Peyer's patch (tissue), 4 donors: ENCODE data around the gene GPR137. TPM values are rescaled to one million over a fixed set of nuclear protein-coding genes. Genes with fewer than 3 reads are reported as not detected.

Source experiments
- DNase-seq, 3 donors: peaks; one replicate each; pipeline ENCODE4 v3.0.0-alpha.2; 2017 to 2019
- H3K27ac ChIP-seq, 4 donors: fragments of 200-600 bp; sonication (generic); one replicate each; pipeline ENCODE4 v1.5.1; 2016 to 2019
- H3K27me3 ChIP-seq, 2 donors: fragments of 200-600 bp; sonication (generic); one replicate each; pipeline ENCODE4 v1.5.1; 2019
- H3K36me3 ChIP-seq, 3 donors: fragments of 200-600 bp; sonication (generic); one replicate each; pipeline ENCODE4 v1.5.1; 2016 to 2019
- H3K4me1 ChIP-seq, 4 donors: fragments of 200-600 bp; sonication (generic); one replicate each; pipeline ENCODE4 v1.5.1; 2016 to 2019
- H3K4me3 ChIP-seq, 4 donors: fragments of 200-600 bp; sonication (generic); 1 replicate in 3 of 4; 2 replicates in 1 of 4; pipeline ENCODE4 v1.5.1; 2016 to 2019; ENCODE audit warnings: mild to moderate bottlenecking in 1 of 4
- H3K9me3 ChIP-seq, 4 donors: fragments of 200-600 bp; sonication (generic); one replicate each; pipeline ENCODE4 v1.5.1; 2016 to 2019; ENCODE audit warnings: mild to moderate bottlenecking in 1 of 4
- POLR2A ChIP-seq, 2 donors: fragments of 450-650 bp; IDR thresholded peaks; one replicate each; pipeline ENCODE4 v1.5.1; 2017; ENCODE audit warnings: antibody characterized with exemption in 2 of 2, mild to moderate bottlenecking in 2 of 2, moderate library complexity in 2 of 2
- total RNA-seq, 4 donors: library from RNA; depleted of rRNA; stranded (reverse); fragments of >200 nt; gene quantifications; one replicate each; pipeline ENCODE4 v1.1.0, GENCODE V29; 2016
- TF ChIP-seq, protein P1 (sequence below), 6 experiments: fragments of 450-650 bp in 4 of 6; fragments of 200-600 bp in 2 of 6; sonication (generic) in 1 of 6; IDR thresholded peaks; one replicate each; pipeline ENCODE4 v1.5.1; 2017 to 2019; ENCODE audit warnings: antibody characterized with exemption in 6 of 6, mild to moderate bottlenecking in 3 of 6, moderate library complexity in 1 of 6

Gene GPR137
- total RNA-seq, 4 donors from 2014 or later, result 5.8 to 49.7 (median 26.3) TPM

DNA sequence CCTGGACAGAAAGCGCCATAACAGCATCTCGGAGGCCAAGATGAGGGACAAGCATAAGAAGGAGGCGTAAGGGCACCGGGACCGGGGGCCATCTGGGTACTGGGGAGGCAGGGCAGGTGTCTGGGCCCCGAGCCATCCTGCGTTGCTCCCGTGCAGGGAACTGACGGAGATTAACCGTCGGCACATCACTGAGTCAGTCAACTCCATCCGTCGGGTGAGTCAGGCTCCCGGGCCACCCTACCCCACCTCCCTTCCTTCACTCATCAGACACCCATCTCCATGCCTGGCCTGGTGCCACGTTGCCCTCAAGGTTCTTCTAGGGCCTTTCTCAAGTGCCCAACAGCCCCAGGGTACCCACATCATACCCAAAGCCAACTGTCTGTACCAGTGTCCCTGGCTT lies 19.3 kb upstream of the GPR137 start:
- Histone ChIP-seq H3K27ac (peak overlapping the region in 1 of 4 donors; percentile 39), H3K4me1 (peaks cover 7 to 57% (median 12%) of the 10 kb centered on the region in 4 donors), H3K4me3 (no peak overlapping the region), H3K36me3 (peaks cover 0 to 60% (median 0%) of the 10 kb centered on the region in 3 donors), H3K27me3 (no peaks in the 10 kb centered on the region), H3K9me3 (no peaks in the 10 kb centered on the region)
- no peak for DNase-seq
- TF ChIP-seq, protein P1, sequence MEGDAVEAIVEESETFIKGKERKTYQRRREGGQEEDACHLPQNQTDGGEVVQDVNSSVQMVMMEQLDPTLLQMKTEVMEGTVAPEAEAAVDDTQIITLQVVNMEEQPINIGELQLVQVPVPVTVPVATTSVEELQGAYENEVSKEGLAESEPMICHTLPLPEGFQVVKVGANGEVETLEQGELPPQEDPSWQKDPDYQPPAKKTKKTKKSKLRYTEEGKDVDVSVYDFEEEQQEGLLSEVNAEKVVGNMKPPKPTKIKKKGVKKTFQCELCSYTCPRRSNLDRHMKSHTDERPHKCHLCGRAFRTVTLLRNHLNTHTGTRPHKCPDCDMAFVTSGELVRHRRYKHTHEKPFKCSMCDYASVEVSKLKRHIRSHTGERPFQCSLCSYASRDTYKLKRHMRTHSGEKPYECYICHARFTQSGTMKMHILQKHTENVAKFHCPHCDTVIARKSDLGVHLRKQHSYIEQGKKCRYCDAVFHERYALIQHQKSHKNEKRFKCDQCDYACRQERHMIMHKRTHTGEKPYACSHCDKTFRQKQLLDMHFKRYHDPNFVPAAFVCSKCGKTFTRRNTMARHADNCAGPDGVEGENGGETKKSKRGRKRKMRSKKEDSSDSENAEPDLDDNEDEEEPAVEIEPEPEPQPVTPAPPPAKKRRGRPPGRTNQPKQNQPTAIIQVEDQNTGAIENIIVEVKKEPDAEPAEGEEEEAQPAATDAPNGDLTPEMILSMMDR (IDR thresholded peaks at IDR 0.05), result no peak
- TF ChIP-seq POLR2A (IDR thresholded peaks at IDR 0.05), result no peak

DNA sequence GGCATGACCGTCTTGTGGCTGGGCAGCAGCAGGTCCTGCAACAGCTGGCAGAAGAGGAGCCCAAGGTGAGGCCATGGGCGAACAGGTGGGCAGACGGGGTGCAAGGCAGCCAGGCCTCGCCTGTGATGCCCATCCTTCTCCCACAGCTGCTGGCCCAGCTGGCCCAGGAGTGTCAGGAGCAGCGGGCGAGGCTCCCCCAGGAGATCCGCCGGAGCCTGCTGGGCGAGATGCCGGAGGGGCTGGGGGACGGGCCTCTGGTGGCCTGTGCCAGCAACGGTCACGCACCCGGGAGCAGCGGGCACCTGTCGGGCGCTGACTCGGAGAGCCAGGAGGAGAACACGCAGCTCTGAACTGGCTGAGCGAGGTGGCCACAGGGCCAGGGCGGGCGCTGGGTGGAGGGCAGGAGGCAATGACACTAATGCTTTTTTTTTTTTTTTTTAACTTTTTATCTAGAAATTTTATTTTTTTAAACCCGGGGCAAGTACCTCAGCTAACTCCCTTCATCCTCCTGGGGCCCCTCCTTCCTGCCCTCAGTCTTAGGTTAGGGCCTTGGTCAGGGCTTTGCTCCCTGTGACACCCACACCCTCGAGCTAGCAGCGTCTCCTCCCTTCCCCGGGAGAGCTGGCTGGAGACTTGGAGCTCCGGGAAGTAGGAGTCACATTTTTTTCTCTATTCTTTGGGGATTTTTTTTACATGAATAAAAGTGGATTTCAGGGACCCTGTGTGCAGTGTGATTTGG lies 18.3 kb upstream of the GPR137 start:
- Histone ChIP-seq H3K9me3 (no peaks in the 10 kb centered on the region), H3K36me3 (peaks cover 0 to 49% (median 0%) of the 10 kb centered on the region in 3 donors), H3K4me1 (peaks cover 7 to 65% (median 12%) of the 10 kb centered on the region in 4 donors), H3K27ac (peak overlapping the region in 3 of 4 donors; percentile 90 to 98 (median 96)), H3K4me3 (no peak overlapping the region), H3K27me3 (no peaks in the 10 kb centered on the region)
- peak in 1 of 3 donors; percentile 67 for DNase-seq
- TF ChIP-seq, protein P1 (IDR thresholded peaks at IDR 0.05), result no peak
- TF ChIP-seq POLR2A (IDR thresholded peaks at IDR 0.05), result no peak

DNA sequence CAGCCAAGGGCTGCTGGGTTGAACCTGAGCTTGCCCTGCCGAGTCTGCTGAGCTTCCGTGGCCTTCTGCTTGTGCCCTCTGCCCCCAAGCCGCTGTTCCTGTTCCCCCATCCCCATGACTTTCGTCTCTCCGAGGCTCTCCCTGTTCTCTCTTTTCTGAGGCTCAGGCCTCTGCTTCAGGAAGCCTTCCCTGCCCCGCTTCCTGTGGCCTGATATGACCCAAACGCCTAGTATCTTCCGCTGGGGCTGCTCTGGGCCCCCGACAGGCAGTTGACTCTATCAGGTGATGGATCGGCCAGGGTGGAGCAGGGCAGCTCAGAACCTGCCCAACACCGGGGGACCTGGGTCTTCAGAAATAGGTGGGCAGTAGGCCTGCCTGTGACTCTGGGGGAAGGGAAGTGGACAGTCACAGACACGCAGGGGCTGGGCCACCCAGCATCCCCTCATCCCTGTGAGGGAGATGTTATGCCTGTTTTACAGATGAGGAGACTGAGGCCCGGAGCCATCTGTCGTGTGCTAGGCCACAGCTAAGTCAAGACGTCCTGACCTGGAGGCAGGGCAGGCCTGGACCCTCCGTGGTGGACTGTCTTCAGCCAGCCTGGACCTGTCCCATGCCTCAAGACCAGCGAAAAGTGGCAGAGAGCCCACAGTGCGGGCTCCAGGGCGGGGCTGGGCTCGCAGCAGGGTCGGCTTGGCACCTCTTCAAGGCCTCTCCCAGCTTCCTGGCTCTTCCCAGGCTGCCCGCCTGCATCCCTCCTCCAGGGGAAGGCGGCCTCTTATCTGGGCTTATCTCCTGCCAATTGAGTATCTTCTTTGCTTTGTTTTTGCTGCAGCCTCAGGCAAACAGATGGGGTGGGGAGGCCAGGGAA lies 17.4 kb upstream of the GPR137 start:
- Histone ChIP-seq H3K36me3 (peaks cover 0 to 40% (median 0%) of the 10 kb centered on the region in 3 donors), H3K27ac (peak overlapping the region; percentile 90 to 98 (median 94)), H3K27me3 (no peaks in the 10 kb centered on the region), H3K9me3 (no peaks in the 10 kb centered on the region), H3K4me1 (peaks cover 7 to 71% (median 12%) of the 10 kb centered on the region in 4 donors), H3K4me3 (peak overlapping the region; percentile 62 to 87 (median 78))
- DNase-seq, result peak in 2 of 3 donors; percentile 73 to 81
- TF ChIP-seq, protein P1 (IDR thresholded peaks at IDR 0.05), result peak in 2 of 6 experiments; percentile 18 to 26
- TF ChIP-seq POLR2A (IDR thresholded peaks at IDR 0.05), result peak in 1 of 2 donors; percentile 35

- peaks cover 0 to 33% (median 0%) of the 10 kb centered on the region in 3 donors for H3K36me3 ChIP-seq
- peaks cover 7 to 64% (median 12%) of the 10 kb centered on the region in 4 donors for H3K4me1 ChIP-seq
- H3K27me3 ChIP-seq, result no peaks in the 10 kb centered on the region
- no peaks in the 10 kb centered on the region for H3K9me3 ChIP-seq
- TF ChIP-seq POLR2A (IDR thresholded peaks at IDR 0.05), result no peak
- TF ChIP-seq, protein P1 (IDR thresholded peaks at IDR 0.05), result no peak
- peak in 2 of 3 donors; percentile 58 to 80 for DNase-seq
- peak overlapping the region; percentile 62 to 87 (median 78) for H3K4me3 ChIP-seq
- peak overlapping the region; percentile 90 to 98 (median 94) for H3K27ac ChIP-seq
Measured at GRCh38 chr11:64268893-64269539, 16.6 kb upstream of the GPR137 start.
